Fibroblast of lung (primary cell): ENCODE measurements around the gene INPP5A.

Source experiments
- CTCF ChIP-seq, 2 donors: IDR thresholded peaks in 1 of 2; conservative IDR thresholded peaks in 1 of 2; 1 replicate in 1 of 2; 2 replicates in 1 of 2; pipeline ENCODE4 v1.5.1; 2011 to 2012; ENCODE audit warnings: low read length in 2 of 2, control low read depth in 1 of 2, inconsistent platforms in 1 of 2, low read depth in 1 of 2, mild to moderate bottlenecking in 1 of 2
- EZH2 ChIP-seq: IDR thresholded peaks from 2 replicates; pipeline ENCODE4 v1.5.1; 2012; ENCODE audit warnings: low read length, control low read depth, mild to moderate bottlenecking; ENCODE audit errors: missing control alignments

GRCh38 chr10:132641401-132641800, 103.8 kb downstream of the INPP5A start:
- TF ChIP-seq CTCF (conservative IDR thresholded peaks at IDR 0.05 in 1 of 2, IDR thresholded peaks at IDR 0.05 in 1 of 2; ENCODE audit: low read depth in 1 of 2, low read length in 2 of 2) (no peak), EZH2 (no peak)
